Measurements from ENCODE around the gene EPHB2. TPM values are rescaled to one million over a fixed set of nuclear protein-coding genes. Genes with fewer than 3 reads are reported as not detected.

Gene EPHB2
- polyA plus RNA-seq, 2 of the 4 experiments (the other 2 are of a cell fraction): 13.0 to 35.3 TPM

- no peaks in the 10 kb centered on the region for H3K9me3 ChIP-seq
- ATAC-seq: no peak
- WGBS (ENCODE audit: missing lambda C conversion rate): 60% methylated on average over 4 of the region's 4 CpGs
- peaks cover 85% of the 10 kb centered on the region for H3K4me1 ChIP-seq
- no peak overlapping the region for H3K4me3 ChIP-seq
- POLR2A ChIA-PET: interaction anchor here (1.3 kb wide), 1 partner anchor 10 kb away, joined by 6 read pairs; no protein-coding TSS in a partner anchor
- CTCF ChIA-PET: interaction anchor here (1.3 to 6.9 kb wide), 3 partner anchors 7 to 112 kb away, joined by 4 to 46 read pairs (median 9); no protein-coding TSS in a partner anchor
- peak overlapping the region; percentile 95 to 97 for H3K27ac ChIP-seq
- no peak for TF ChIP-seq FOSB (CRISPR knock-in tag; IDR thresholded peaks at IDR 0.05)
- TF ChIP-seq, protein P1, sequence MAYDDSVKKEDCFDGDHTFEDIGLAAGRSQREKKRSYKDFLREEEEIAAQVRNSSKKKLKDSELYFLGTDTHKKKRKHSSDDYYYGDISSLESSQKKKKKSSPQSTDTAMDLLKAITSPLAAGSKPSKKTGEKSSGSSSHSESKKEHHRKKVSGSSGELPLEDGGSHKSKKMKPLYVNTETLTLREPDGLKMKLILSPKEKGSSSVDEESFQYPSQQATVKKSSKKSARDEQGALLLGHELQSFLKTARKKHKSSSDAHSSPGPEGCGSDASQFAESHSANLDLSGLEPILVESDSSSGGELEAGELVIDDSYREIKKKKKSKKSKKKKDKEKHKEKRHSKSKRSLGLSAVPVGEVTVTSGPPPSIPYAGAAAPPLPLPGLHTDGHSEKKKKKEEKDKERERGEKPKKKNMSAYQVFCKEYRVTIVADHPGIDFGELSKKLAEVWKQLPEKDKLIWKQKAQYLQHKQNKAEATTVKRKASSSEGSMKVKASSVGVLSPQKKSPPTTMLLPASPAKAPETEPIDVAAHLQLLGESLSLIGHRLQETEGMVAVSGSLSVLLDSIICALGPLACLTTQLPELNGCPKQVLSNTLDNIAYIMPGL (CRISPR knock-in tag; IDR thresholded peaks at IDR 0.05; ENCODE audit: borderline replicate concordance): no peak
- TF ChIP-seq HOXB13 (CRISPR knock-in tag; IDR thresholded peaks at IDR 0.05; ENCODE audit: low read depth): no peak
- no peak for TF ChIP-seq CTCF (IDR thresholded peaks at IDR 0.05)
- no peak for TF ChIP-seq ZNF302 (CRISPR knock-in tag; IDR thresholded peaks at IDR 0.05)
- TF ChIP-seq MAFK (IDR thresholded peaks at IDR 0.05; ENCODE audit: partially characterized antibody): no peak
- no peak for TF ChIP-seq POLR2AphosphoS2 (conservative IDR thresholded peaks at IDR 0.05; ENCODE audit: low read length)
- TF ChIP-seq KDM5A (IDR thresholded peaks at IDR 0.05): no peak
- TF ChIP-seq, protein P2, sequence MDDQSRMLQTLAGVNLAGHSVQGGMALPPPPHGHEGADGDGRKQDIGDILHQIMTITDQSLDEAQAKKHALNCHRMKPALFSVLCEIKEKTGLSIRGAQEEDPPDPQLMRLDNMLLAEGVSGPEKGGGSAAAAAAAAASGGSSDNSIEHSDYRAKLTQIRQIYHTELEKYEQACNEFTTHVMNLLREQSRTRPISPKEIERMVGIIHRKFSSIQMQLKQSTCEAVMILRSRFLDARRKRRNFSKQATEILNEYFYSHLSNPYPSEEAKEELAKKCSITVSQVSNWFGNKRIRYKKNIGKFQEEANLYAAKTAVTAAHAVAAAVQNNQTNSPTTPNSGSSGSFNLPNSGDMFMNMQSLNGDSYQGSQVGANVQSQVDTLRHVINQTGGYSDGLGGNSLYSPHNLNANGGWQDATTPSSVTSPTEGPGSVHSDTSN (IDR thresholded peaks at IDR 0.05): no peak
- TF ChIP-seq HOXA7 (CRISPR knock-in tag; IDR thresholded peaks at IDR 0.05): no peak
- peak overlapping the region; percentile 85 for H3K4me2 ChIP-seq
- no peak for DNase-seq (ENCODE audit: low read depth in 1 of 2, low spot score in 1 of 2)
- no peak for FAIRE-seq
Measured at GRCh38 chr1:22749503-22749902, 38.9 kb downstream of the EPHB2 start.

DNA sequence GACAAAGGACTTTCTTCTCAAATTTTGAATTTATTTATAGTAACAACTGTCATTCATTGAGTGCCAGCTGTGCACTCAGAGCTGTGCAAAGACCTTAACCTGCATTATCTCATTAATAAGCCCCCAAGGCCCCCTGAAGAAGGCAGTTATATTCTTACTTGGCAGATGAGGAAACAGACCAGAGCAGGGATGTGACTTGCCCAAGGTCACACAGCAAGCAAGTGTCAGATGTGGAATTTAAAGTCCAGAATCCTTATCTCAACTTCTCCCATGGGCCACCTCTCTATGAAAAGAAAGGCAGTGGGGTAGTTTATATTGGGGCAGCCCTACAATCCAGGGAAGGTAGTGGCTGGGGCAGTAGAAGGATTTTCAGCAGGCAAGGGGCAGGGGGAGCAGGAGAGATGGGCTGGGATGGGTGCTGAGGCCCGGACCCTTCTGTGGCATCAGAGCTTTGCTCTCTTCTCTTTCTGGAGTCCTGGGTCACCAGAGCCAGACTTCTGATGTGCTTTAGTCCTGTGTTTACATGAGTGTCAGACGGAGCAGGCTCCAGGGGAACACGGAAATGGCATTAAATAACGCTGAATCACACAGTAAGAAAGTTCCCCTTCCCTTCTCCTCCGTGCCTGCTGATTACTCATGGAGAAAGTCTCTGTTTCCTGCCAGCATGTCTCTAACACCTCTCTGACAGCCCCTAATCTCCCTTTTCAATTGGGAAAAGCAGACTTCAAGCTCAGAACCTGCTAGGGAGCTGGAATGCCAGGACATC lies 39.5 kb downstream of the EPHB2 start:
- ChIA-PET POLR2A (interaction anchor here (1.3 kb wide), 1 partner anchor 11 kb away, joined by 6 read pairs; no protein-coding TSS in a partner anchor), CTCF (interaction anchor here (1.1 to 6.9 kb wide), 4 partner anchors 8 to 112 kb away, joined by 3 to 46 read pairs (median 6); no protein-coding TSS in a partner anchor)
- ATAC-seq (peak; percentile 60 to 83), FAIRE-seq (no peak), DNase-seq (ENCODE audit: low read depth in 1 of 2, low spot score in 1 of 2) (peak; percentile 65 to 88)
- peaks cover 79% of the 10 kb centered on the region for H3K4me1 ChIP-seq
- no peak overlapping the region for H3K4me3 ChIP-seq
- 0% methylated on average over 5 of the region's 5 CpGs for WGBS (ENCODE audit: missing lambda C conversion rate)
- peak overlapping the region; percentile 85 for H3K4me2 ChIP-seq
- H3K27ac ChIP-seq: peak overlapping the region; percentile 95 to 97
- H3K9me3 ChIP-seq: no peaks in the 10 kb centered on the region
- peak; percentile 42; the same call in 1 of the 2 replicates for TF ChIP-seq HDAC2 (IDR thresholded peaks at IDR 0.05)
- TF ChIP-seq CEBPB (IDR thresholded peaks at IDR 0.05): no peak
- TF ChIP-seq NFE2L2 (conservative IDR thresholded peaks at IDR 0.05; ENCODE audit: low read length): peak; percentile 69
- TF ChIP-seq KDM1A (IDR thresholded peaks at IDR 0.05; ENCODE audit: low read depth): peak; percentile 70; the same call in 1 of the 2 replicates
- TF ChIP-seq, protein P1 (CRISPR knock-in tag; IDR thresholded peaks at IDR 0.05; ENCODE audit: borderline replicate concordance): no peak
- TF ChIP-seq MAFK (IDR thresholded peaks at IDR 0.05; ENCODE audit: partially characterized antibody): peak; percentile 91
- TF ChIP-seq RAD21 (conservative IDR thresholded peaks at IDR 0.05 in 1 of 2, IDR thresholded peaks at IDR 0.05 in 1 of 2): 0 out of 5 replicates have a peak, but pooled peaks of 1 of the 2 experiments have one; percentile 24
- TF ChIP-seq ESRRA (IDR thresholded peaks at IDR 0.05; ENCODE audit: borderline replicate concordance, low read length): no peak
- no peak for TF ChIP-seq EHMT2 (IDR thresholded peaks at IDR 0.05; ENCODE audit: low read depth)
- no peak for TF ChIP-seq SREBF2 (IDR thresholded peaks at IDR 0.05)
- TF ChIP-seq, protein P3, sequence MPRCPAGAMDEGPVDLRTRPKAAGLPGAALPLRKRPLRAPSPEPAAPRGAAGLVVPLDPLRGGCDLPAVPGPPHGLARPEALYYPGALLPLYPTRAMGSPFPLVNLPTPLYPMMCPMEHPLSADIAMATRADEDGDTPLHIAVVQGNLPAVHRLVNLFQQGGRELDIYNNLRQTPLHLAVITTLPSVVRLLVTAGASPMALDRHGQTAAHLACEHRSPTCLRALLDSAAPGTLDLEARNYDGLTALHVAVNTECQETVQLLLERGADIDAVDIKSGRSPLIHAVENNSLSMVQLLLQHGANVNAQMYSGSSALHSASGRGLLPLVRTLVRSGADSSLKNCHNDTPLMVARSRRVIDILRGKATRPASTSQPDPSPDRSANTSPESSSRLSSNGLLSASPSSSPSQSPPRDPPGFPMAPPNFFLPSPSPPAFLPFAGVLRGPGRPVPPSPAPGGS (IDR thresholded peaks at IDR 0.05): 0 out of 3 replicates have a peak, but pooled peaks have one; percentile 27
- TF ChIP-seq JUN (IDR thresholded peaks at IDR 0.05): peak in 1 of 2 experiments; percentile 45; a peak in 2 of 5 replicates
- TF ChIP-seq FOSL2 (IDR thresholded peaks at IDR 0.05): peak; percentile 59
- TF ChIP-seq FOSL2 (CRISPR knock-in tag; IDR thresholded peaks at IDR 0.05): peak; percentile 85
- peak; percentile 65; the same call in 1 of the 2 replicates for TF ChIP-seq GATA3 (IDR thresholded peaks at IDR 0.05; ENCODE audit: borderline replicate concordance)
- peak; percentile 81 for TF ChIP-seq JUNB (IDR thresholded peaks at IDR 0.05)
- no peak for TF ChIP-seq HOXB5 (CRISPR knock-in tag; IDR thresholded peaks at IDR 0.05)
- no peak for TF ChIP-seq E2F6 (IDR thresholded peaks at IDR 0.05; ENCODE audit: borderline replicate concordance, low read depth)
- no peak for TF ChIP-seq CHD2 (IDR thresholded peaks at IDR 0.05; ENCODE audit: low read length, partially characterized antibody)
